Calu3 (cell line): Measurements from ENCODE around the gene ALPP. TPM values are rescaled to one million over a fixed set of nuclear protein-coding genes. Genes with fewer than 3 reads are reported as not detected.

ENCODE experiments used
- BruUV-seq: library from RNA; stranded (reverse); fragments of 400-500 nt; replicated peaks from 2 replicates; lab custom pipeline; 2021; lab: Mats Ljungman, UMichigan
- CTCF ChIA-PET: fragments of 300-600 bp; sonication (Branson Sonifier 250); formaldehyde crosslinking; loops from one replicate; lab custom pipeline; 2022; ENCODE audit warnings: antibody characterized with exemption; lab: Charles Lee
- DNase-seq: peaks from one replicate; pipeline ENCODE4 v3.0.0; 2022
- H3K27ac Mint-ChIP-seq: one replicate; pipeline ENCODE4 v1.8.0; 2022; ENCODE audit warnings: mixed read lengths; ENCODE audit not compliant: unreplicated experiment
- H3K27me3 Mint-ChIP-seq: one replicate; pipeline ENCODE4 v1.8.0; 2022; ENCODE audit warnings: mixed read lengths; ENCODE audit not compliant: unreplicated experiment
- H3K36me3 Mint-ChIP-seq: one replicate; pipeline ENCODE4 v1.8.0; 2022; ENCODE audit warnings: mild to moderate bottlenecking, moderate library complexity, mixed read lengths; ENCODE audit not compliant: insufficient read depth, unreplicated experiment
- H3K4me1 Mint-ChIP-seq: one replicate; pipeline ENCODE4 v1.8.0; 2022; ENCODE audit warnings: mild to moderate bottlenecking, low read depth, mixed read lengths; ENCODE audit not compliant: unreplicated experiment
- H3K4me3 Mint-ChIP-seq: one replicate; pipeline ENCODE4 v1.8.0; 2022; ENCODE audit warnings: mild to moderate bottlenecking, low read depth, moderate library complexity, mixed read lengths; ENCODE audit not compliant: unreplicated experiment
- H3K9me3 Mint-ChIP-seq: one replicate; pipeline ENCODE4 v1.8.0; 2022; ENCODE audit warnings: low read depth, mixed read lengths; ENCODE audit not compliant: unreplicated experiment
- intact Hi-C: fragments of 100-400 bp; cut with micrococcal nuclease; formaldehyde crosslinking; loops from one replicate; pipeline ENCODE4 v1.10.0; 2022; ENCODE audit not compliant: unreplicated experiment
- total RNA-seq: library from RNA; stranded (reverse); gene quantifications from 2 replicates; pipeline ENCODE4 v1.2.3, GENCODE V29; 2022
- TF ChIP-seq, protein P1 (sequence below): fragments of 200-600 bp; IDR thresholded peaks from one replicate; pipeline ENCODE4 v1.8.0; 2022; ENCODE audit warnings: antibody characterized with exemption; ENCODE audit not compliant: unreplicated experiment

Gene ALPP
- total RNA-seq, 1 experiment from 2014 or later: not detected

DNA sequence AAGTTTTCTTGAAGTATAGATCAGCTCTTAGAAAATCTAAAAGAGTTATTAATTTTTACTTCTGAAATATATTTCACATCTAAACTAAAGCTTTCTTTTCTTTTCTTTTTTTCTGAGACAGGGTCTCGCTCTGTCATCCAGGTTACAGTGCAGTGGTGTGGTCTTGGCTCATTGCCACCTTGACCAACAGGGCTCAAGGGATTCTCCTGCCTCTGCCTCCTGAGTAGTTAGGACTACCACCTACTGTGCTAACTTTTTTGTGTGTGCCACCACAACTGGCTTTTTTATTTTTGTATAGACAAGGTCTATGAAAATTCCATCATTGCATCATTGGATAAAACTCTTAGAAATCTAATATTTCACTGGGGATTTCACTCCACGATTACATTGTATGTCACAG lies 18.1 kb downstream of the ALPP start:
- intact Hi-C loops: no loop called here
- no peak overlapping the region for H3K27ac Mint-ChIP-seq
- peaks cover 21% of the 10 kb centered on the region for H3K4me1 Mint-ChIP-seq
- BruUV-seq: no TSS peak
- no peak for DNase-seq
- H3K9me3 Mint-ChIP-seq: no peaks in the 10 kb centered on the region
- H3K4me3 Mint-ChIP-seq: no peak overlapping the region
- TF ChIP-seq, protein P1, sequence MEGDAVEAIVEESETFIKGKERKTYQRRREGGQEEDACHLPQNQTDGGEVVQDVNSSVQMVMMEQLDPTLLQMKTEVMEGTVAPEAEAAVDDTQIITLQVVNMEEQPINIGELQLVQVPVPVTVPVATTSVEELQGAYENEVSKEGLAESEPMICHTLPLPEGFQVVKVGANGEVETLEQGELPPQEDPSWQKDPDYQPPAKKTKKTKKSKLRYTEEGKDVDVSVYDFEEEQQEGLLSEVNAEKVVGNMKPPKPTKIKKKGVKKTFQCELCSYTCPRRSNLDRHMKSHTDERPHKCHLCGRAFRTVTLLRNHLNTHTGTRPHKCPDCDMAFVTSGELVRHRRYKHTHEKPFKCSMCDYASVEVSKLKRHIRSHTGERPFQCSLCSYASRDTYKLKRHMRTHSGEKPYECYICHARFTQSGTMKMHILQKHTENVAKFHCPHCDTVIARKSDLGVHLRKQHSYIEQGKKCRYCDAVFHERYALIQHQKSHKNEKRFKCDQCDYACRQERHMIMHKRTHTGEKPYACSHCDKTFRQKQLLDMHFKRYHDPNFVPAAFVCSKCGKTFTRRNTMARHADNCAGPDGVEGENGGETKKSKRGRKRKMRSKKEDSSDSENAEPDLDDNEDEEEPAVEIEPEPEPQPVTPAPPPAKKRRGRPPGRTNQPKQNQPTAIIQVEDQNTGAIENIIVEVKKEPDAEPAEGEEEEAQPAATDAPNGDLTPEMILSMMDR: no peak
- CTCF ChIA-PET: interaction anchor here (0.6 kb wide), 1 partner anchor 32 kb away, joined by 7 read pairs; no protein-coding TSS in a partner anchor
- peaks cover 6% of the 10 kb centered on the region for H3K36me3 Mint-ChIP-seq
- no peaks in the 10 kb centered on the region for H3K27me3 Mint-ChIP-seq

DNA sequence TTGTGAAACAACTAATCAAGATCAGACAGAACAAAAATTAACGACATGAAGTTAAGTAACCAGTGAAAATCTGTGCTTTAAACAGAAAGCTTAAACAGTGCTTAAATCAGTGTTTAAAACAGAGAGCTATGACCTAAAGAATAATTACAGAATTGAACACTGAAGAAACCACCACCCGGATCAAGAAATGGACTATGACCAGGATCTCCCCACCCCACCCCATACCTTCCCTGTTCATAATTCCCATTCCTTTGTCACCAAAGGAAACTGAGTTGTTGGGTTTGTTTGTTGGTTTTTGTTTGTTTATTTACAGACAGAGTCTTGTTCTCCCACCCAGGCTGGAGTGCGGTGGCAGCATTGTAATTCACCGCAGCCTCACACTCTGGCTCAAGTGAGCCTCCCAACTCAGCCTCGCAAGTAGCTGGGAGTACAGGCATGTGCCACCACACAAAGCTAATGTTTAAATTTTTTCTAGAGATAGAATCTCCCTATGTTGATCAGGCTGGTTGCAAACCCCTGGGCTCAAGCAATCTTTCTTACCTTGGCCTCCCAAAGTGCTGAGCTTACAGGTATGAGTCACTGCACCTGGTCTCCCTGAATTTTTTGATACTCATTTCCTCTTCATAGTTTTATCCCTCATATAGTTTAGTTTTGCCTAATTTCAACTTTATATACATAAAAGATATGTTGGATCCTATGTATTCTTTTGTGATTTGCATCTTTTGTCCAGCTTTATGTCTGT lies 19.9 kb downstream of the ALPP start:
- DNase-seq: peak; percentile 45
- Mint-ChIP-seq H3K27ac (peak overlapping the region; percentile 48), H3K4me1 (peaks cover 21% of the 10 kb centered on the region), H3K27me3 (no peaks in the 10 kb centered on the region), H3K9me3 (no peaks in the 10 kb centered on the region), H3K4me3 (no peak overlapping the region), H3K36me3 (peaks cover 6% of the 10 kb centered on the region)
- TF ChIP-seq, protein P1: no peak
- intact Hi-C loops: no loop called here
- no TSS peak for BruUV-seq
- CTCF ChIA-PET: interaction anchor here (0.7 to 1.2 kb wide), 6 partner anchors 25 to 270 kb away, joined by 3 to 4 read pairs (median 4); no protein-coding TSS in a partner anchor

DNA sequence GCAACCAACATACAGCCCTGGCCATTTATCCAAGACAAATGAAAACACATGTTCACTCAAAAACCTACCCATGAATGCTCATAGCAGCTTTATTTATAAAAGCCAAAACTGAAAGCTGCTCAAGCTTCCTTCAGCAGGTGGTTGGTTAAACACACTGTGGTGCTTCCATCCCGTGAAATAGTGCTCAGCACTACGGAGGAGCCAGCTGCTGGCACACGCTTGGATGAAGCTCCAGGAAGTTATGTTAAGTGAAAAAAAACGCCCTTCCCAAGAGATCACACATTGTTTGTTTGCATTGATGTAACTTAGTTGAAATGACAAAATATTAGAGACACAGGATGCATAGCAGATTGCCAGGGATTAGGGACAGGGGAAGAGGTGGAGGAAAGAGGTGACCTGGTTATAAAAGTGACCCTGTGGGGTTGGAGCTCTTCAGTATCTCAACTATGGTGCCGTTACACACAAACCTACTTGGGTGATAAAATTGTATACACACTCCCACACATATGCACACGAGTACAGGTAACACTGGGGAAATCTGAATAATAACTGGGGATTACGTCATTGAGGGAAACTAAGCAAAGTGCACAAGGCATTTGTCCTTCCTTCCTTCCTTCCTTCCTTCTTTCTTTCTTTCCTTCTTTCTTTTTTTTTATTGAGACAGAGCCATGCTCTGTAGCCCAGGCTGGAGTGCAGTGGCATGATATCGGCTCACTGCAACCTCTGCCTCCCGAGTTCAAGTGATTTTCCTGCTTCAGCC lies 21.9 kb downstream of the ALPP start:
- Mint-ChIP-seq H3K4me3 (no peak overlapping the region), H3K9me3 (no peaks in the 10 kb centered on the region), H3K36me3 (peaks cover 6% of the 10 kb centered on the region), H3K4me1 (peaks cover 21% of the 10 kb centered on the region), H3K27ac (no peak overlapping the region), H3K27me3 (no peaks in the 10 kb centered on the region)
- no peak for DNase-seq
- no TSS peak for BruUV-seq
- TF ChIP-seq, protein P1: no peak
- CTCF ChIA-PET: interaction anchor here (0.6 kb wide), 1 partner anchor 894 kb away, joined by 4 read pairs; no protein-coding TSS in a partner anchor
- intact Hi-C loops: no loop called here

DNA sequence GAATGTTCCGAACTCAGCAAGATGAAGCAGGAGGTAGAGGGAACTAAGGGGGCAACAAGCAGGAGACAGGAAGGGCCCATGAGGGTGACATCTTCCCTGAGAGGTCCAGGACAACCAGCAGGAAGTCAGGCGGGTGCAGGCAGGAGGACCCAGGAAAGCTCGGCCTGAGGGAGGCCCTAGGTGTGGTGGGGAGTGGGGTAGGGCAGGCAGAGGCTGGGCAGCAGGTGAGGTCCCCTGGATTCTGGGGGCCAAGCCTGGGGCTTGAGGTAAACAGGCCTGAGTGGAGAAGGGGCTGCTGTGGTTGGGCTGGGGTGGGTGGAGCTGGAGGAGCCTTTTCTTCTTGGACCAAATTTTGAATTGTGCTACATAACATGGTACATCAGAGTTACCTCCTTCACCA lies 24.0 kb downstream of the ALPP start:
- intact Hi-C loops: no loop called here
- peaks cover 21% of the 10 kb centered on the region for H3K4me1 Mint-ChIP-seq
- no peaks in the 10 kb centered on the region for H3K27me3 Mint-ChIP-seq
- no peak for DNase-seq
- H3K27ac Mint-ChIP-seq: no peak overlapping the region
- H3K4me3 Mint-ChIP-seq: no peak overlapping the region
- BruUV-seq: no TSS peak
- CTCF ChIA-PET: no interaction called here
- H3K36me3 Mint-ChIP-seq: peaks cover 6% of the 10 kb centered on the region
- TF ChIP-seq, protein P1: no peak
- H3K9me3 Mint-ChIP-seq: no peaks in the 10 kb centered on the region
